K562 (cell line): Measurements from ENCODE around the gene VPS37D.

Experiments
- ELF4 ChIP-seq: fragments of 450-650 bp; formaldehyde crosslinking; IDR thresholded peaks from 2 replicates; pipeline ENCODE4 v1.4.0; 2022; ENCODE audit warnings: missing genetic modification characterization
- NFRKB ChIP-seq: fragments of 450-650 bp; IDR thresholded peaks from 2 replicates; pipeline ENCODE4 v1.6.1; 2016; ENCODE audit warnings: low read depth
- ZNF512 ChIP-seq: IDR thresholded peaks from 2 replicates; pipeline ENCODE4 v1.6.1; 2016; ENCODE audit warnings: missing genetic modification characterization, missing compliant biosample characterization
- TF ChIP-seq, protein P1 (sequence below): fragments of 450-650 bp; IDR thresholded peaks from one replicate; pipeline ENCODE4 v1.6.1; 2018; ENCODE audit warnings: mild to moderate bottlenecking, moderate library complexity; ENCODE audit not compliant: partially characterized antibody
- TF ChIP-seq, protein P2 (sequence below): fragments of 450-650 bp; IDR thresholded peaks from 2 replicates; pipeline ENCODE4 v1.6.1; 2017; ENCODE audit warnings: antibody characterized with exemption, mild to moderate bottlenecking
- TF ChIP-seq, protein P3 (sequence below): sonication (generic); formaldehyde crosslinking; IDR thresholded peaks from 2 replicates; pipeline ENCODE4 v1.8.0; 2022; ENCODE audit warnings: mild to moderate bottlenecking, missing genetic modification reagents, borderline replicate concordance

DNA sequence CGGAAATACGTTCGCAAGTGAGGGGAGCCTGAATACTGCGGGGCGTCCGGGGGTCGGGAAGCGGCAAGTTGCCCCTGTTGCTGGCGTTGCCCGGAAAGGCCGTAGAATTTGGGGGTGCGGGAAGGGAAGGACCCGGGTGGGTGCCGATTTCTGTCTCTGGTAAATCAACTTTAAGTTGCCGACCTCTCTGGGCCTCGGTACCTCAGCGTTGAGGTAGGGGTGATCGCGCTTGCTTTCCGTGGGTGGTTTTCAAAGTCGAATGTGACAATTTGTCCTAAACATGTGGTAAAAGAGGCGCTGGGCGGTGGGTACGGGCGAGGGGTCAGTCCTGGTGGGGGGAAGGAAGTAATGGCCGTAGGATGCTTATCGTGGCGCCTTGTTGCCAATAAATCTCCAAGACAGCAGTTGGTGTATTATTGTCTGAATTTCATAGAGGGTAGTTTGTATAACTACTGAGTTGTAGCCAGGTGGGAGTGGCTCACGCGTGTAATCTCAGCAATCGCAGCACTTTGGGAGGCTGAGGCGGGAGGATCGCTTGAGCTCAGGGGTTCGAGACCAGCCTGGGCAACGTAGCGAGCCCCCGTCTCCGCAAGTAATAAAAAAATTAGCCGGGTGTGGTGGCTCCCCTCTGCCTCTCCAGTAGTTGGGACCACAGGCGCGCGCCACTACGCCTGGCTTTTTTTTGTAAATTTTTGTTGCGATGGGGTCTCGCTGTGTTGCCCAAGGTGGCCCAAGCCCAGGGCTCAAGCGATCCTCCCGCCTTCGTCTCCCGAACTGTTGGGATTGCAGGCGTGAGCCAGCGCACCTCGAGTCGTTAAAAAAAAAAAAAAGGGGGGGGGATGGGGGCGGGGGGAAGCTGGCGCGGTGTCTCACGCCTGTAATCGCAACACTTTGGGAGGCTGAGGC is 16.4 kb downstream of the VPS37D start:
- no peak for TF ChIP-seq ZNF512 (tag)
- TF ChIP-seq, protein P1, sequence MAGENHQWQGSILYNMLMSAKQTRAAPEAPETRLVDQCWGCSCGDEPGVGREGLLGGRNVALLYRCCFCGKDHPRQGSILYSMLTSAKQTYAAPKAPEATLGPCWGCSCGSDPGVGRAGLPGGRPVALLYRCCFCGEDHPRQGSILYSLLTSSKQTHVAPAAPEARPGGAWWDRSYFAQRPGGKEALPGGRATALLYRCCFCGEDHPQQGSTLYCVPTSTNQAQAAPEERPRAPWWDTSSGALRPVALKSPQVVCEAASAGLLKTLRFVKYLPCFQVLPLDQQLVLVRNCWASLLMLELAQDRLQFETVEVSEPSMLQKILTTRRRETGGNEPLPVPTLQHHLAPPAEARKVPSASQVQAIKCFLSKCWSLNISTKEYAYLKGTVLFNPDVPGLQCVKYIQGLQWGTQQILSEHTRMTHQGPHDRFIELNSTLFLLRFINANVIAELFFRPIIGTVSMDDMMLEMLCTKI: no peak
- TF ChIP-seq, protein P2, sequence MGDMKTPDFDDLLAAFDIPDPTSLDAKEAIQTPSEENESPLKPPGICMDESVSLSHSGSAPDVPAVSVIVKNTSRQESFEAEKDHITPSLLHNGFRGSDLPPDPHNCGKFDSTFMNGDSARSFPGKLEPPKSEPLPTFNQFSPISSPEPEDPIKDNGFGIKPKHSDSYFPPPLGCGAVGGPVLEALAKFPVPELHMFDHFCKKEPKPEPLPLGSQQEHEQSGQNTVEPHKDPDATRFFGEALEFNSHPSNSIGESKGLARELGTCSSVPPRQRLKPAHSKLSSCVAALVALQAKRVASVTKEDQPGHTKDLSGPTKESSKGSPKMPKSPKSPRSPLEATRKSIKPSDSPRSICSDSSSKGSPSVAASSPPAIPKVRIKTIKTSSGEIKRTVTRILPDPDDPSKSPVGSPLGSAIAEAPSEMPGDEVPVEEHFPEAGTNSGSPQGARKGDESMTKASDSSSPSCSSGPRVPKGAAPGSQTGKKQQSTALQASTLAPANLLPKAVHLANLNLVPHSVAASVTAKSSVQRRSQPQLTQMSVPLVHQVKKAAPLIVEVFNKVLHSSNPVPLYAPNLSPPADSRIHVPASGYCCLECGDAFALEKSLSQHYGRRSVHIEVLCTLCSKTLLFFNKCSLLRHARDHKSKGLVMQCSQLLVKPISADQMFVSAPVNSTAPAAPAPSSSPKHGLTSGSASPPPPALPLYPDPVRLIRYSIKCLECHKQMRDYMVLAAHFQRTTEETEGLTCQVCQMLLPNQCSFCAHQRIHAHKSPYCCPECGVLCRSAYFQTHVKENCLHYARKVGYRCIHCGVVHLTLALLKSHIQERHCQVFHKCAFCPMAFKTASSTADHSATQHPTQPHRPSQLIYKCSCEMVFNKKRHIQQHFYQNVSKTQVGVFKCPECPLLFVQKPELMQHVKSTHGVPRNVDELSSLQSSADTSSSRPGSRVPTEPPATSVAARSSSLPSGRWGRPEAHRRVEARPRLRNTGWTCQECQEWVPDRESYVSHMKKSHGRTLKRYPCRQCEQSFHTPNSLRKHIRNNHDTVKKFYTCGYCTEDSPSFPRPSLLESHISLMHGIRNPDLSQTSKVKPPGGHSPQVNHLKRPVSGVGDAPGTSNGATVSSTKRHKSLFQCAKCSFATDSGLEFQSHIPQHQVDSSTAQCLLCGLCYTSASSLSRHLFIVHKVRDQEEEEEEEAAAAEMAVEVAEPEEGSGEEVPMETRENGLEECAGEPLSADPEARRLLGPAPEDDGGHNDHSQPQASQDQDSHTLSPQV: no peak
- TF ChIP-seq, protein P3, sequence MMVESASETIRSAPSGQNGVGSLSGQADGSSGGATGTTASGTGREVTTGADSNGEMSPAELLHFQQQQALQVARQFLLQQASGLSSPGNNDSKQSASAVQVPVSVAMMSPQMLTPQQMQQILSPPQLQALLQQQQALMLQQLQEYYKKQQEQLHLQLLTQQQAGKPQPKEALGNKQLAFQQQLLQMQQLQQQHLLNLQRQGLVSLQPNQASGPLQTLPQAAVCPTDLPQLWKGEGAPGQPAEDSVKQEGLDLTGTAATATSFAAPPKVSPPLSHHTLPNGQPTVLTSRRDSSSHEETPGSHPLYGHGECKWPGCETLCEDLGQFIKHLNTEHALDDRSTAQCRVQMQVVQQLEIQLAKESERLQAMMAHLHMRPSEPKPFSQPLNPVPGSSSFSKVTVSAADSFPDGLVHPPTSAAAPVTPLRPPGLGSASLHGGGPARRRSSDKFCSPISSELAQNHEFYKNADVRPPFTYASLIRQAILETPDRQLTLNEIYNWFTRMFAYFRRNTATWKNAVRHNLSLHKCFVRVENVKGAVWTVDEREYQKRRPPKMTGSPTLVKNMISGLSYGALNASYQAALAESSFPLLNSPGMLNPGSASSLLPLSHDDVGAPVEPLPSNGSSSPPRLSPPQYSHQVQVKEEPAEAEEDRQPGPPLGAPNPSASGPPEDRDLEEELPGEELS (CRISPR knock-in tag): no peak
- no peak for TF ChIP-seq ELF4 (CRISPR knock-in tag)
- TF ChIP-seq NFRKB: no peak
